H1 (cell line): ENCODE results near the gene KRT1. TPM values are rescaled to one million over a fixed set of nuclear protein-coding genes. Genes with fewer than 3 reads are reported as not detected.

Experiments
- CTCF ChIA-PET: fragments of 300-600 bp; sonication (Branson Sonifier 250); formaldehyde crosslinking; loops from one replicate; lab custom pipeline; 2021; ENCODE audit not compliant: partially characterized antibody; lab: Charles Lee
- POLR2A ChIA-PET: fragments of 300-600 bp; sonication (Branson Sonifier 250); formaldehyde crosslinking; loops from one replicate; lab custom pipeline; 2021; ENCODE audit warnings: inconsistent platforms; ENCODE audit not compliant: partially characterized antibody; lab: Charles Lee
- DNase-seq, 2 experiments: peaks; one replicate each; pipeline versions ENCODE4 v3.0.0 to v3.0.0-alpha.2; 2010 to 2022; ENCODE audit warnings: low spot score in 2 of 2, low read depth in 1 of 2, mixed read lengths in 1 of 2
- FAIRE-seq: peaks from 2 replicates; lab custom pipeline; 2011; peaks lifted over from hg19 to GRCh38; lab: Jason Lieb, UNC
- H2AFZ ChIP-seq: 2 replicates; pipeline ENCODE4 v1.8.1; 2012; ENCODE audit warnings: low read length, inconsistent platforms
- H2AK5ac ChIP-seq: 2 replicates; pipeline ENCODE4 v1.6.1; 2013; ENCODE audit warnings: low read depth, low read length
- H2BK120ac ChIP-seq: replicated peaks from 2 replicates; pipeline ENCODE3; 2013; ENCODE audit warnings: low read depth, low read length, inconsistent platforms
- H2BK12ac ChIP-seq: 2 replicates; pipeline ENCODE4 v1.6.1; 2013; ENCODE audit warnings: low read depth, low read length
- H2BK15ac ChIP-seq: 2 replicates; pipeline ENCODE4 v1.6.1; 2013; ENCODE audit warnings: low read length
- H2BK20ac ChIP-seq: 2 replicates; pipeline ENCODE4 v1.6.1; 2013; ENCODE audit warnings: low read length
- H2BK5ac ChIP-seq: 2 replicates; pipeline ENCODE4 v1.6.1; 2013; ENCODE audit warnings: low read depth, low read length
- H3K14ac ChIP-seq: 2 replicates; pipeline ENCODE4 v1.6.1; 2013; ENCODE audit warnings: inconsistent platforms; ENCODE audit not compliant: insufficient read length
- H3K18ac ChIP-seq: 2 replicates; pipeline ENCODE4 v1.6.1; 2013; ENCODE audit warnings: low read length; ENCODE audit errors: extremely low read depth
- H3K23ac ChIP-seq: 2 replicates; pipeline ENCODE4 v1.6.1; 2013; ENCODE audit warnings: inconsistent platforms; ENCODE audit not compliant: insufficient read length
- H3K23me2 ChIP-seq: 2 replicates; pipeline ENCODE4 v1.6.1; 2013; ENCODE audit warnings: low read depth, low read length
- H3K27ac ChIP-seq: 2 replicates; pipeline ENCODE4 v1.6.1; 2011; ENCODE audit warnings: low read depth, low read length, inconsistent platforms
- H3K27me3 ChIP-seq, 4 experiments: replicated peaks in 1 of 4; 1 replicate in 1 of 4; 2 replicates in 3 of 4; pipeline versions ENCODE4 v1.6.1 to v1.8.1; 2011 to 2013; ENCODE audit warnings: low read length in 3 of 4, mild to moderate bottlenecking in 3 of 4, inconsistent platforms in 2 of 4, mixed read lengths in 2 of 4, moderate library complexity in 1 of 4; ENCODE audit not compliant: control insufficient read depth in 3 of 4, insufficient read depth in 3 of 4; ENCODE audit errors: extremely low read depth in 1 of 4
- H3K36me3 ChIP-seq, 4 experiments: 2 replicates each; pipeline versions ENCODE4 v1.6.1 to v1.8.1; 2011 to 2013; ENCODE audit warnings: mild to moderate bottlenecking in 4 of 4, low read length in 3 of 4, moderate library complexity in 2 of 4, control low read depth in 1 of 4, inconsistent platforms in 1 of 4; ENCODE audit not compliant: insufficient read depth in 4 of 4, control insufficient read depth in 2 of 4
- H3K4ac ChIP-seq: replicated peaks from 2 replicates; pipeline ENCODE3; 2013; ENCODE audit warnings: low read length, low read depth, mixed read lengths, inconsistent platforms; ENCODE audit not compliant: insufficient read length
- H3K4me1 ChIP-seq, 4 experiments: replicated peaks in 1 of 4; 1 replicate in 1 of 4; 2 replicates in 3 of 4; pipeline versions ENCODE4 v1.6.1 to v1.8.1; 2011 to 2013; ENCODE audit warnings: low read length in 3 of 4, inconsistent platforms in 2 of 4, mixed read lengths in 1 of 4; ENCODE audit not compliant: insufficient read depth in 4 of 4, control insufficient read depth in 3 of 4
- H3K4me2 ChIP-seq, 2 experiments: 2 replicates each; pipeline versions ENCODE4 v1.6.1 to v1.8.1; 2011 to 2013; ENCODE audit warnings: low read depth in 2 of 2, low read length in 2 of 2, control low read depth in 1 of 2, inconsistent platforms in 1 of 2, mild to moderate bottlenecking in 1 of 2; ENCODE audit not compliant: insufficient read depth in 1 of 2
- H3K4me3 ChIP-seq, 4 experiments: fragments of 200-600, 300-600 bp in 1 of 4; sonication (generic), shearing (Covaris generic), sonication (Bioruptor Twin) in 1 of 4; 2 replicates each; pipeline versions ENCODE4 v1.5.1 to v1.8.1; 2011 to 2016; ENCODE audit warnings: low read length in 4 of 4, low read depth in 3 of 4, control low read depth in 2 of 4, inconsistent platforms in 2 of 4, mild to moderate bottlenecking in 2 of 4, mixed read lengths in 1 of 4, moderate library complexity in 1 of 4; ENCODE audit not compliant: insufficient read depth in 2 of 4; ENCODE audit errors: extremely low read depth in 1 of 4
- H3K56ac ChIP-seq: replicated peaks from 2 replicates; pipeline ENCODE3; 2013; ENCODE audit warnings: low read depth, mild to moderate bottlenecking, mixed read lengths, low read length, inconsistent platforms; ENCODE audit not compliant: insufficient read length
- H3K79me1 ChIP-seq: 2 replicates; pipeline ENCODE4 v1.6.1; 2013; ENCODE audit warnings: low read depth, low read length, control low read depth
- H3K79me2 ChIP-seq, 2 experiments: 2 replicates each; pipeline versions ENCODE4 v1.6.1 to v1.8.1; 2012 to 2013; ENCODE audit warnings: low read length in 2 of 2, mild to moderate bottlenecking in 2 of 2, inconsistent platforms in 1 of 2; ENCODE audit not compliant: insufficient read depth in 2 of 2, control insufficient read depth in 1 of 2
- H3K9ac ChIP-seq, 4 experiments: replicated peaks in 1 of 4; 1 replicate in 1 of 4; 2 replicates in 3 of 4; pipeline versions ENCODE4 v1.6.1 to v1.8.1; 2011 to 2013; ENCODE audit warnings: low read depth in 3 of 4, low read length in 3 of 4, control low read depth in 2 of 4, mild to moderate bottlenecking in 2 of 4, moderate library complexity in 2 of 4, inconsistent platforms in 1 of 4; ENCODE audit errors: extremely low read depth in 1 of 4
- H3K9me3 ChIP-seq, 2 experiments: 2 replicates each; pipeline versions ENCODE4 v1.6.1 to v1.8.1; 2012 to 2013; ENCODE audit warnings: mild to moderate bottlenecking in 2 of 2, moderate library complexity in 2 of 2, control low read depth in 1 of 2, inconsistent platforms in 1 of 2, low read depth in 1 of 2, low read length in 1 of 2, mixed read lengths in 1 of 2; ENCODE audit not compliant: insufficient read depth in 2 of 2
- H4K20me1 ChIP-seq, 2 experiments: replicated peaks in 1 of 2; 2 replicates each; pipeline versions ENCODE3 to v1.8.1; 2011 to 2013; ENCODE audit warnings: inconsistent platforms in 2 of 2, low read length in 2 of 2, mild to moderate bottlenecking in 1 of 2; ENCODE audit not compliant: insufficient read depth in 2 of 2, control insufficient read depth in 1 of 2
- H4K5ac ChIP-seq: 2 replicates; pipeline ENCODE4 v1.6.1; 2013; ENCODE audit warnings: low read length, low read depth, mixed read lengths, inconsistent platforms; ENCODE audit not compliant: insufficient read length
- H4K8ac ChIP-seq: 2 replicates; pipeline ENCODE4 v1.8.0; 2013; ENCODE audit warnings: mild to moderate bottlenecking, moderate library complexity, low read length, inconsistent platforms; ENCODE audit not compliant: insufficient read depth; ENCODE audit errors: extremely low read depth
- H4K91ac ChIP-seq: replicated peaks from 2 replicates; pipeline ENCODE3; 2013; ENCODE audit warnings: low read length, mixed read lengths, inconsistent platforms; ENCODE audit not compliant: insufficient read length
- CBX8 ChIP-seq: fragments of 300-800, 300-1000 bp; sonication (generic); IDR thresholded peaks from 2 replicates; pipeline ENCODE4 v1.7.1; 2016; ENCODE audit warnings: low read depth, low read length, borderline replicate concordance
- HDAC2 ChIP-seq, 2 experiments: fragments of 300-600 bp in 1 of 2; sonication (generic) in 1 of 2; IDR thresholded peaks; 2 replicates each; pipeline ENCODE4 v1.6.1; 2011 to 2012; ENCODE audit warnings: low read depth in 2 of 2, low read length in 2 of 2, mild to moderate bottlenecking in 2 of 2, moderate library complexity in 2 of 2, borderline replicate concordance in 1 of 2, inconsistent platforms in 1 of 2
- MAFK ChIP-seq: IDR thresholded peaks from 2 replicates; pipeline ENCODE4 v1.6.1; 2012; ENCODE audit warnings: low read depth, mild to moderate bottlenecking, improper control_type of control experiment, low read length
- NANOG ChIP-seq: IDR thresholded peaks from 2 replicates; pipeline ENCODE4 v1.6.1; 2011; ENCODE audit warnings: low read length, low read depth, mild to moderate bottlenecking, inconsistent platforms; ENCODE audit not compliant: insufficient read depth, poor library complexity, severe bottlenecking
- RXRA ChIP-seq: IDR thresholded peaks from 2 replicates; pipeline ENCODE4 v1.6.1; 2011; ENCODE audit warnings: low read depth, mild to moderate bottlenecking, low read length, moderate library complexity; ENCODE audit not compliant: insufficient read depth
- SIRT6 ChIP-seq: IDR thresholded peaks from one replicate; pipeline ENCODE4 v1.7.1; 2012; ENCODE audit warnings: low read length, inconsistent platforms
- SIX5 ChIP-seq: IDR thresholded peaks from 2 replicates; pipeline ENCODE4 v1.6.1; 2011; ENCODE audit warnings: mild to moderate bottlenecking, low read depth, low read length
- SP2 ChIP-seq: IDR thresholded peaks from 2 replicates; pipeline ENCODE4 v1.6.1; 2012; ENCODE audit warnings: mild to moderate bottlenecking, low read length, inconsistent platforms
- SP4 ChIP-seq: IDR thresholded peaks from 2 replicates; pipeline ENCODE4 v1.6.1; 2012; ENCODE audit warnings: low read length, inconsistent platforms
- SRF ChIP-seq: IDR thresholded peaks from 2 replicates; pipeline ENCODE4 v1.6.1; 2011; ENCODE audit warnings: mild to moderate bottlenecking, low read depth, low read length, moderate library complexity
- SUZ12 ChIP-seq: fragments of 200-600 bp; sonication (generic); IDR thresholded peaks from 2 replicates; pipeline ENCODE4 v1.6.1; 2012; ENCODE audit warnings: mild to moderate bottlenecking, inconsistent platforms, low read length, moderate library complexity, mixed read lengths
- TBP ChIP-seq: IDR thresholded peaks from 2 replicates; pipeline ENCODE4 v1.6.1; 2011; ENCODE audit warnings: low read depth, low read length, improper control_type of control experiment
- TEAD4 ChIP-seq: IDR thresholded peaks from 2 replicates; pipeline ENCODE4 v1.6.1; 2012; ENCODE audit warnings: low read depth, low read length, inconsistent platforms, mixed read lengths
- WGBS, 2 experiments: shearing (Covaris generic) in 1 of 2; methylation state at CpG; one replicate each; pipeline versions ENCODE4 v1.1.6 to v1.1.7; 2013 to 2015; ENCODE audit warnings: low lambda C conversion rate in 2 of 2, mixed read lengths in 2 of 2, inconsistent platforms in 1 of 2, low coverage in 1 of 2, missing lambda C conversion rate in 1 of 2; ENCODE audit not compliant: insufficient replicate concordance in 2 of 2, insufficient coverage in 1 of 2, insufficient read length in 1 of 2; ENCODE audit errors: extremely low coverage in 1 of 2, missing lambda C conversion rate in 1 of 2; 5-methylcytosine and 5-hydroxymethylcytosine counted together
- polyA plus RNA-seq, 7 experiments: library from polyadenylated mRNA; depleted of rRNA in 3 of 7; stranded (reverse) in 5 of 7; unstranded in 2 of 7; fragments of >200 nt in 5 of 7; fragments of 200-250 nt in 2 of 7; gene quantifications; 1 replicate in 5 of 7; 2 replicates in 1 of 7; 4 replicates in 1 of 7; pipeline versions ENCODE4 v1.2.1 to v1.2.3, GENCODE V29; 2011 to 2013; ENCODE audit warnings: missing spikeins in 2 of 7, mixed read lengths in 2 of 7
- total RNA-seq: library from RNA; stranded (reverse); fragmentation: NEBNext Ultra II Directional; extraction: Animal tissue kit (Norgen Biotek cat#: 25700); gene quantifications from 2 replicates; pipeline ENCODE4 v1.2.1, GENCODE V29; 2021
- TF ChIP-seq, protein P1 (sequence below): IDR thresholded peaks from 2 replicates; pipeline ENCODE4 v1.6.1; 2012; ENCODE audit warnings: inconsistent platforms

The KRT1 gene
- total and polyA plus RNA-seq, 2 of the 8 experiments (the other 6 are each of a cell fraction or from before 2014, with no cell fraction given), result not detected

DNA sequence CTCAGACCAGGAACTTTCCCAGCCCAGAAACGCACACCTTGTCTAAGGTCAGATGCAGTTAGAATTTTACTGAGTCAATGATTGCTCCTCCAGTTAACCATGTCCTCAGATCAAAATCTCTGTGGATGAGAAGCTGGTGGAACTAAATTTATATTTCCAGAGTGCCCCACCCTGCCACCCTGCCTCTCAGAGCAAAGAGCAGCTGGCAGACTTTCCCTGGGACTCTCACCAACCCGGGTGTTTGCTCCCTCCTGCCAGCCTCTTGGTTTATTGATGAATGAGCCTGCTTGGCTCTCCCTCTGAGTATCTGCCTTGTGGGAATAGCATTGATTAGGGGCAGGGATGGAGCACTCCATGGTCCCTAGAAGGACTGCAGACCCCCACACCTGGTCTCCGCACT lies 5.9 kb upstream of the KRT1 start:
- 83% methylated on average over 3 of the region's 3 CpGs; no CpG with 5 or more reads in 1 of the 2 experiments for WGBS, 2 experiments
- peaks cover 0 to 12% (median 10%) of the 10 kb centered on the region in 4 experiments; a peak in 5 of 7 replicates for H3K27me3 ChIP-seq
- POLR2A ChIA-PET, result no interaction called here

More for the DNA sequence above, 5.9 kb upstream of the KRT1 start:
- H3K4me2 ChIP-seq, result no peak overlapping the region
- no peak overlapping the region for H2BK5ac ChIP-seq
- H2BK12ac ChIP-seq, result no peak overlapping the region
- CTCF ChIA-PET, result interaction anchor here (0.6 to 2.1 kb wide), 9 partner anchors 19 to 464 kb away, joined by 3 to 5 read pairs (median 3); no protein-coding TSS in a partner anchor
- no peak overlapping the region for H3K23ac ChIP-seq
- no peak overlapping the region for H3K9ac ChIP-seq
- no peak overlapping the region for H3K18ac ChIP-seq
- peaks cover 0 to 7% (median 3%) of the 10 kb centered on the region in 4 experiments; a peak in 2 of 7 replicates for H3K4me1 ChIP-seq
- H4K5ac ChIP-seq, result no peak overlapping the region
- no peak overlapping the region for H3K56ac ChIP-seq
- H2BK120ac ChIP-seq, result no peak overlapping the region
- no peaks in the 10 kb centered on the region for H3K79me2 ChIP-seq
- H4K91ac ChIP-seq, result no peak overlapping the region
- peaks cover 3% of the 10 kb centered on the region; the same call in 1 of the 2 replicates for H3K23me2 ChIP-seq
- no peak overlapping the region for H2AK5ac ChIP-seq
- FAIRE-seq, result no peak
- no peak overlapping the region for H3K4ac ChIP-seq
- no peak for DNase-seq
- H3K79me1 ChIP-seq, result no peaks in the 10 kb centered on the region; the same call in 1 of the 2 replicates
- no peak overlapping the region for H2BK20ac ChIP-seq
- no peak overlapping the region for H3K27ac ChIP-seq
- H3K36me3 ChIP-seq, result no peaks in the 10 kb centered on the region
- no peak overlapping the region for H3K4me3 ChIP-seq
- no peak overlapping the region for H3K14ac ChIP-seq
- H4K20me1 ChIP-seq, result no peaks in the 10 kb centered on the region
- H2BK15ac ChIP-seq, result no peak overlapping the region
- no peak overlapping the region for H4K8ac ChIP-seq
- no peaks in the 10 kb centered on the region for H3K9me3 ChIP-seq
- TF ChIP-seq SP4 (no peak), TEAD4 (no peak), SRF (no peak), HDAC2 (IDR thresholded peaks at IDR 0.05; ENCODE audit: borderline replicate concordance in 1 of 2, low read depth in 2 of 2, low read length in 2 of 2) (no peak), CBX8 (no peak), SUZ12 (no peak), NANOG (no peak), SP2 (no peak), MAFK (no peak), RXRA (no peak), SIRT6 (no peak), SIX5 (no peak), TBP (no peak)
- TF ChIP-seq, protein P1, sequence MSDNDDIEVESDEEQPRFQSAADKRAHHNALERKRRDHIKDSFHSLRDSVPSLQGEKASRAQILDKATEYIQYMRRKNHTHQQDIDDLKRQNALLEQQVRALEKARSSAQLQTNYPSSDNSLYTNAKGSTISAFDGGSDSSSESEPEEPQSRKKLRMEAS, result no peak
- H2AFZ ChIP-seq, result no peak overlapping the region
